ENCODE data around the gene SNAP47. TPM values are rescaled to one million over a fixed set of nuclear protein-coding genes. Genes with fewer than 3 reads are reported as not detected.

Gene SNAP47
- total RNA-seq (2022; extraction: Qiagen RNA extraction) = 25.5 to 28.7 TPM (median 27.7 TPM) in 5 replicates

DNA sequence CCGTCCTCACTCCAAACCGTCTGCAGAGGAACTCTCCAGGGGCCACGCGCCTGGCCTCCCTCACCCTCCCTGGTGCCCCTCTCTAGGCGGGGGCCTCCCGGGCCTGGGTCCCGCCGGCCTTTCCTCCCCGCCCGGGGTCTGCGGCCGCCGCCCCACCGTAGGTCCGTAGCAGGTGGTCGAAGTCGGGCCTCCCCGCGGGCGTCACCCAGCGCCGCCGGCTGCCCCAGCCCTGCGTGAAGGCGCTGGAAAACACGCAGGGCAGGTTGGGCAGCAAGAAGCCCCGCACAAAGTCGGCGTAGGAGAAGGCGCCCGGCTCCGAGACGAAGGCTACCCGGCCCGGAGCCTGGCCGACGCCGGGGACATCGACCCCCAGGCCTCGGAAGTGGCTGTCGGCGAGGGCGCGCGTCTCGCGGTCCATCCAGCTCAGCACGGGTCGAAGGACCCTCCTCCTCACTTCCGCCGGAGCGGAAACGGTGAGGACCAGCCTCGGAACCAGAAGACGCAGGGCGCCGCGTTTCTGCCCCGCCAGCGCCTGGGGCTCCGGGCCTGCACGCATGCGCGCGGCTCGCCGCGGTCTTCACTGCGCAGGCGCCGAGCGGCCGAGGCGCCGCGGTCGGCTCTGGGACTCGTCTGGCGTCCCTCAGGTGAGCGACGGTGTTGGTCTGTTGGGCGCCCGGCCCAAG is at the start of gene SNAP47, which contains the start of gene JMJD4:
Gene SNAP47 (plus strand): TSS at position 580 of the 683 bp plus-strand sequence. CDS start 12,302 bp downstream, outside the sequence.
Gene JMJD4 (minus strand): TSS at position 447 of the 683 bp plus-strand sequence. CDS start 29 bp downstream, at position 418.

GRCh38 chr1:227815468-227816409 is 80.5 kb downstream of the SNAP47 start, which contains the start of gene PRSS38:
Gene PRSS38, plus strand, starts transcription at chr1:227815675. Its CDS starts 42 bp downstream, at chr1:227815717.

Other genes with a start within 250 kb of the SNAP47 start
- gene ZNF678, start 171.9 kb upstream of the SNAP47 start, total RNA-seq (2022; extraction: Qiagen RNA extraction) = 0.83 to 2.0 TPM (median 1.4 TPM) in 5 replicates
- 22.3 to 31.3 TPM (median 30.1 TPM) in 5 replicates for gene JMJD4, start 133 bp upstream of the SNAP47 start, total RNA-seq (2022; extraction: Qiagen RNA extraction)
- gene PRSS38, start 80.2 kb downstream of the SNAP47 start, total RNA-seq (2022; extraction: Qiagen RNA extraction) = not detected in 5 replicates
- 6.0 to 7.9 TPM (median 6.9 TPM) in 5 replicates for gene WNT9A, start 212.5 kb downstream of the SNAP47 start, total RNA-seq (2022; extraction: Qiagen RNA extraction)

All from A549 treated with AZD2906 at 1 μM for 4 hours (cell line).